HCT116 (cell line): Measurements from ENCODE around the gene BOD1. TPM values are rescaled to one million over a fixed set of nuclear protein-coding genes. Genes with fewer than 3 reads are reported as not detected.

ENCODE experiments used
- ATAC-seq: fragments of 200-7000 bp; cut with Tn5 transposase; 2 replicates; pipeline ENCODE4 v1.9.1; 2020; ENCODE audit warnings: mild to moderate bottlenecking, moderate library complexity
- BruUV-seq: library from RNA; stranded (reverse); fragments of 400-500 nt; replicated peaks from 2 replicates; lab custom pipeline; 2021; lab: Mats Ljungman, UMichigan
- CTCF ChIA-PET: fragments of 300-600 bp; sonication (Branson Sonifier 250); formaldehyde crosslinking; loops from one replicate; lab custom pipeline; 2021; ENCODE audit warnings: antibody characterized with exemption; lab: Charles Lee
- POLR2A ChIA-PET: fragments of 300-600, 350-600 bp; sonication (Branson Sonifier 250); formaldehyde crosslinking; loops from one replicate; lab custom pipeline; 2021; ENCODE audit warnings: antibody characterized with exemption; lab: Charles Lee
- RAD21 ChIA-PET, 2 experiments: fragments of 300-600 bp; sonication (Branson Sonifier 250); formaldehyde crosslinking; loops; one replicate each; lab custom pipeline; 2023; ENCODE audit warnings: low total read pairs in 2 of 2; ENCODE audit not compliant: uncharacterized antibody in 2 of 2, unreplicated experiment in 2 of 2, low non-redundant PET in 1 of 2; lab: Charles Lee
- DNase-seq: peaks from one replicate; pipeline ENCODE4 v3.0.0-alpha.2; 2010; ENCODE audit warnings: low read depth, low spot score
- H2AFZ ChIP-seq: fragments of 200-600 bp; shearing (Covaris generic), sonication (generic); 2 replicates; pipeline ENCODE4 v1.6.1; 2017; ENCODE audit warnings: low read depth, mixed run types, mixed read lengths, antibody characterized with exemption, low read length; ENCODE audit not compliant: poor library complexity, severe bottlenecking
- H3K27ac ChIP-seq: 2 replicates; pipeline ENCODE4 v1.5.1; 2012; ENCODE audit warnings: low read depth, low read length
- H3K27me3 ChIP-seq: fragments of 200-600 bp; sonication (generic); 2 replicates; pipeline ENCODE4 v1.6.1; 2016; ENCODE audit warnings: mixed run types, low read length, mixed read lengths; ENCODE audit not compliant: insufficient read depth
- H3K36me3 ChIP-seq, 2 experiments: fragments of 200-500 bp in 1 of 2; fragments of 200-600 bp in 1 of 2; sonication (Bioruptor generic) in 1 of 2; sonication (generic) in 1 of 2; 2 replicates each; pipeline versions ENCODE4 v1.5.1 to v1.6.1; 2014 to 2016; ENCODE audit warnings: low read length in 2 of 2, inconsistent platforms in 1 of 2, mixed read lengths in 1 of 2, mixed run types in 1 of 2; ENCODE audit not compliant: insufficient read depth in 2 of 2, control insufficient read depth in 1 of 2
- H3K4me1 ChIP-seq, 2 experiments: fragments of 200-600 bp in 1 of 2; sonication (generic) in 1 of 2; 2 replicates each; pipeline versions ENCODE4 v1.5.1 to v1.6.1; 2012 to 2017; ENCODE audit warnings: low read length in 2 of 2, inconsistent platforms in 1 of 2, mild to moderate bottlenecking in 1 of 2, mixed read lengths in 1 of 2, mixed run types in 1 of 2, moderate library complexity in 1 of 2; ENCODE audit not compliant: insufficient read depth in 2 of 2, control insufficient read depth in 1 of 2
- H3K4me2 ChIP-seq: fragments of 200-600 bp; sonication (generic); 2 replicates; pipeline ENCODE4 v1.6.1; 2017; ENCODE audit warnings: mixed run types, low read length, mixed read lengths
- H3K4me3 ChIP-seq, 2 experiments: fragments of 200-600 bp in 1 of 2; sonication (generic) in 1 of 2; replicated peaks in 1 of 2; 2 replicates each; pipeline ENCODE4 v1.5.1; 2011 to 2016; ENCODE audit warnings: low read length in 2 of 2, control low read depth in 1 of 2, low read depth in 1 of 2, mild to moderate bottlenecking in 1 of 2, mixed read lengths in 1 of 2, mixed run types in 1 of 2
- H3K79me2 ChIP-seq: fragments of 200-600 bp; sonication (generic); 2 replicates; pipeline ENCODE4 v1.6.1; 2017; ENCODE audit warnings: mild to moderate bottlenecking, mixed run types, low read length, moderate library complexity, mixed read lengths; ENCODE audit not compliant: insufficient read depth
- H3K9ac ChIP-seq: fragments of 200-600 bp; sonication (generic); 2 replicates; pipeline ENCODE4 v1.6.1; 2016; ENCODE audit warnings: low read length, mixed read lengths
- H3K9me2 ChIP-seq: fragments of 200-600 bp; sonication (generic), shearing (Covaris generic); 2 replicates; pipeline ENCODE4 v1.6.1; 2017; ENCODE audit warnings: mixed run types, mild to moderate bottlenecking, moderate library complexity; ENCODE audit not compliant: insufficient read depth
- H3K9me3 ChIP-seq, 2 experiments: fragments of 200-500 bp in 1 of 2; fragments of 200-600 bp in 1 of 2; sonication (Bioruptor generic) in 1 of 2; sonication (generic) in 1 of 2; 2 replicates each; pipeline ENCODE4 v1.6.1; 2014 to 2017; ENCODE audit warnings: low read length in 2 of 2, mixed read lengths in 2 of 2, inconsistent platforms in 1 of 2, low read depth in 1 of 2, mild to moderate bottlenecking in 1 of 2, mixed run types in 1 of 2, moderate library complexity in 1 of 2; ENCODE audit not compliant: control insufficient read depth in 1 of 2, insufficient read depth in 1 of 2
- H4K20me1 ChIP-seq: fragments of 200-600 bp; sonication (generic), shearing (Covaris generic); 2 replicates; pipeline ENCODE4 v1.6.1; 2017; ENCODE audit warnings: mixed run types, mild to moderate bottlenecking, moderate library complexity; ENCODE audit not compliant: insufficient read depth
- CBX3 ChIP-seq: IDR thresholded peaks from 2 replicates; pipeline ENCODE4 v1.6.1; 2012; ENCODE audit warnings: low read depth
- ELF1 ChIP-seq: IDR thresholded peaks from 2 replicates; pipeline ENCODE4 v1.6.1; 2012; ENCODE audit warnings: low read depth, borderline replicate concordance
- EZH2 ChIP-seq: fragments of 200-600 bp; sonication (generic); IDR thresholded peaks from 2 replicates; pipeline ENCODE4 v1.6.1; 2017; ENCODE audit warnings: antibody characterized with exemption, mixed run types
- MAX ChIP-seq: IDR thresholded peaks from 2 replicates; pipeline ENCODE4 v1.6.1; 2012
- POLR2AphosphoS5 ChIP-seq: IDR thresholded peaks from 2 replicates; pipeline ENCODE4 v1.6.1; 2011; ENCODE audit warnings: mild to moderate bottlenecking, low read depth, low read length, moderate library complexity
- REST ChIP-seq: IDR thresholded peaks from 2 replicates; pipeline ENCODE4 v1.6.1; 2012; ENCODE audit warnings: low read depth
- YY1 ChIP-seq: IDR thresholded peaks from 2 replicates; pipeline ENCODE4 v1.6.1; 2011; ENCODE audit warnings: low read length, low read depth, moderate library complexity, mild to moderate bottlenecking; ENCODE audit not compliant: insufficient replicate concordance; ENCODE audit errors: extremely low read depth
- ZBTB33 ChIP-seq: IDR thresholded peaks from 2 replicates; pipeline ENCODE4 v1.6.1; 2011; ENCODE audit warnings: mild to moderate bottlenecking, low read length, moderate library complexity; ENCODE audit not compliant: insufficient replicate concordance; ENCODE audit errors: extremely low read depth
- intact Hi-C: fragments of 100-400 bp; cut with micrococcal nuclease; formaldehyde crosslinking; loops from 2 replicates; pipeline ENCODE4 v1.10.0; 2022
- total RNA-seq: library from RNA; stranded (reverse); gene quantifications from one replicate; pipeline ENCODE4 v1.2.1, GENCODE V29; 2021; ENCODE audit not compliant: unreplicated experiment

The BOD1 gene
- total RNA-seq, 1 experiment from 2014 or later, result 60.2 TPM

DNA sequence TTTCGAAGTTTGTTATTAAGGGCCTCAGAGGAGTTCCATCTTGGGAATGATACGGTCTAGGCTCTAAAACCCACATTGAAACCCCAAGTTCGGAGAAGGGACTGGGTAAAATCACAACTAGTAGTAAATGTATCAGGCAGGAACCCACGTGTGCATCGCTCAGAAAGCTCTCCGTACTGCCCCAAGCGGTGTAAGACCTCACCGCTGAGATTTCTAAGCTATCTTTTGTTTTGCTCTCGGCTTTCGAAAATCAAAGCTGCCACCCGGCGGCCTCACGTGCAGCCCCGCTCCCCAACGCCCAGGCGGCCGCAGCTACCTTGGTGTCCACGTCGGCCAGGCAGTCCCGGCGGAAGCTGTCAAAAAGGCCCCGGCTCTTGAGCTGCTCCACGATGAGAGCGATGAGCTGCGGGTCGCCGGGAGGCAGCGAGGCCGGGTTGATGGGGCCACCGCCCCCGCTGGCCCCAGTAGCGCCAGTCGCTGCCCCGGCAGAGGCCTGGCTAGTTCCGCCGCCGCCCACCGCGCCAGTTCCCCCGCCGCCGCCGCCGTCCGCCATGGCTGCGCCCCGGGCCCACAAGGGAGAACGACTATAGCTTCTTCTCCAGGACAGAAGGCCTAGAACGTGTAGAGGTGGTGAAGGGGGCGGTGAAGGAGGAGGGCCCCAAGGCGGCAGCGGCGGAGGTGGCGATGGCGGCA, 420 bp downstream of the BOD1 start (continued):
- no peak for TF ChIP-seq ZBTB33
- TF ChIP-seq CBX3, result no peak
- TF ChIP-seq YY1, result peak; percentile 3

GRCh38 chr5:173614591-173614990, 1.9 kb downstream of the BOD1 start:
- ChIA-PET CTCF (interaction anchor here (1.9 to 6.8 kb wide), 2 partner anchors 321 to 358 kb away, joined by 18 to 73 read pairs; no protein-coding TSS in a partner anchor), RAD21 (no interaction called here)

More at GRCh38 chr5:173614591-173614990, 1.9 kb downstream of the BOD1 start:
- ATAC-seq (no peak), DNase-seq (no peak)
- no peaks in the 10 kb centered on the region for H3K9me2 ChIP-seq
- peaks cover 9 to 18% of the 10 kb centered on the region in 2 experiments; a peak in 3 of 4 replicates for H3K4me1 ChIP-seq
- peaks cover 15 to 41% of the 10 kb centered on the region in 2 experiments; a peak in 3 of 4 replicates for H3K36me3 ChIP-seq
- no peak for TF ChIP-seq CBX3
- TF ChIP-seq REST, result no peak
- no peak for TF ChIP-seq EZH2
- no peak for TF ChIP-seq ELF1
- no peak for TF ChIP-seq POLR2AphosphoS5
- TF ChIP-seq MAX, result no peak
- H3K4me2 ChIP-seq, result peak overlapping the region; percentile 86
- H3K4me3 ChIP-seq, result peak overlapping the region in 1 of 2 experiments; percentile 88; a peak in 2 of 4 replicates
- H2AFZ ChIP-seq, result no peak overlapping the region
- H3K27ac ChIP-seq, result no peak overlapping the region
- H3K27me3 ChIP-seq, result no peaks in the 10 kb centered on the region
- H4K20me1 ChIP-seq, result no peaks in the 10 kb centered on the region
- intact Hi-C loops, result no loop called here
- no peak overlapping the region for H3K9ac ChIP-seq
- POLR2A ChIA-PET, result interaction anchor here (1.0 kb wide), 1 partner anchor 286 kb away, joined by 3 read pairs; the partner anchor contains the start of gene STC2
- BruUV-seq, result no TSS peak
- no peaks in the 10 kb centered on the region for H3K9me3 ChIP-seq
- H3K79me2 ChIP-seq, result peaks cover 67% of the 10 kb centered on the region
